Ascending aorta (tissue), 2 donors: ENCODE measurements around the gene ZNF665. TPM values are rescaled to one million over a fixed set of nuclear protein-coding genes. Genes with fewer than 3 reads are reported as not detected.

ENCODE experiments used
- DNase-seq, 2 donors: peaks; one replicate each; pipeline ENCODE4 v3.0.0-alpha.2; 2019; ENCODE audit warnings: low spot score in 2 of 2
- H3K27ac ChIP-seq, 2 donors: fragments of 200-600 bp; sonication (generic); one replicate each; pipeline ENCODE4 v1.5.1; 2016 to 2017; ENCODE audit warnings: mild to moderate bottlenecking in 1 of 2
- H3K27me3 ChIP-seq: fragments of 200-600 bp; sonication (generic); one replicate; pipeline ENCODE4 v1.5.1; 2017
- H3K36me3 ChIP-seq, 2 donors: fragments of 200-600 bp; sonication (generic); one replicate each; pipeline ENCODE4 v1.5.1; 2016
- H3K4me1 ChIP-seq, 2 donors: fragments of 200-600 bp; sonication (generic); one replicate each; pipeline ENCODE4 v1.5.1; 2016 to 2017; ENCODE audit warnings: mild to moderate bottlenecking in 1 of 2
- H3K4me3 ChIP-seq, 2 donors: fragments of 200-600 bp; sonication (generic); one replicate each; pipeline ENCODE4 v1.5.1; 2016 to 2017; ENCODE audit warnings: mild to moderate bottlenecking in 1 of 2
- H3K9me3 ChIP-seq, 2 donors: fragments of 200-600 bp; sonication (generic); one replicate each; pipeline ENCODE4 v1.5.1; 2016
- CTCF ChIP-seq, 3 experiments: fragments of 200-600 bp in 2 of 3; fragments of 450-650 bp in 1 of 3; sonication (generic) in 2 of 3; IDR thresholded peaks; one replicate each; pipeline ENCODE4 v1.5.1; 2016 to 2019; ENCODE audit warnings: antibody characterized with exemption in 3 of 3, mild to moderate bottlenecking in 1 of 3, moderate library complexity in 1 of 3
- intact Hi-C: fragments of 100-400 bp; cut with DNase I; formaldehyde crosslinking; loops from one replicate; pipeline ENCODE4 v1.15.1; 2023
- total RNA-seq: library from RNA; depleted of rRNA; stranded (reverse); fragments of >200 nt; gene quantifications from one replicate; pipeline ENCODE4 v1.1.0, GENCODE V29; 2016

ZNF665 gene
- total RNA-seq, 1 donor from 2014 or later: not detected

GRCh38 chr19:53160350-53160749 is 32.8 kb downstream of the ZNF665 start:
- Histone ChIP-seq H3K4me1 (no peaks in the 10 kb centered on the region), H3K4me3 (no peak overlapping the region), H3K36me3 (peaks cover 5 to 12% of the 10 kb centered on the region in 2 donors), H3K27me3 (no peaks in the 10 kb centered on the region), H3K27ac (no peak overlapping the region), H3K9me3 (peaks cover 13 to 50% of the 10 kb centered on the region in 2 donors)
- no peak for TF ChIP-seq CTCF (IDR thresholded peaks at IDR 0.05)
- intact Hi-C loops: no loop called here
- no peak for DNase-seq

- Histone ChIP-seq H3K27me3 (no peaks in the 10 kb centered on the region), H3K9me3 (peaks cover 0 to 49% of the 10 kb centered on the region in 2 donors), H3K36me3 (peaks cover 12 to 28% of the 10 kb centered on the region in 2 donors), H3K4me3 (peak overlapping the region; percentile 78 to 86), H3K27ac (peak overlapping the region; percentile 78 to 82), H3K4me1 (no peaks in the 10 kb centered on the region)
- intact Hi-C loops: loop anchor here (2.0 to 5.0 kb wide), 3 partner anchors 25 to 709 kb away; partner anchors contain the start of genes MYADM and ZNF415
- TF ChIP-seq CTCF (IDR thresholded peaks at IDR 0.05): no peak
- DNase-seq: peak in 1 of 2 donors; percentile 65
Observed at GRCh38 chr19:53158119-53158656, 35.0 kb downstream of the ZNF665 start.

- Histone ChIP-seq H3K4me1 (no peaks in the 10 kb centered on the region), H3K9me3 (peaks cover 0 to 49% of the 10 kb centered on the region in 2 donors), H3K36me3 (peaks cover 17 to 33% of the 10 kb centered on the region in 2 donors), H3K27me3 (no peaks in the 10 kb centered on the region), H3K27ac (peak overlapping the region; percentile 78 to 82), H3K4me3 (peak overlapping the region; percentile 78 to 86)
- intact Hi-C loops: loop anchor here (2.0 to 5.0 kb wide), 3 partner anchors 25 to 710 kb away; partner anchors contain the start of genes MYADM and ZNF415
- TF ChIP-seq CTCF (IDR thresholded peaks at IDR 0.05): no peak
- DNase-seq: no peak
Observed at GRCh38 chr19:53157626-53158025, 35.5 kb downstream of the ZNF665 start.

- Histone ChIP-seq H3K27me3 (no peaks in the 10 kb centered on the region), H3K9me3 (peaks cover 0 to 51% of the 10 kb centered on the region in 2 donors), H3K36me3 (peaks cover 23 to 41% of the 10 kb centered on the region in 2 donors), H3K4me3 (peak overlapping the region in 1 of 2 donors; percentile 86), H3K27ac (no peak overlapping the region), H3K4me1 (no peaks in the 10 kb centered on the region)
- no peak for DNase-seq
- intact Hi-C loops: loop anchor here (5.0 kb wide), 1 partner anchor 710 kb away; the partner anchor contains the start of gene MYADM
- TF ChIP-seq CTCF (IDR thresholded peaks at IDR 0.05): no peak
Observed at GRCh38 chr19:53156850-53157249, 36.3 kb downstream of the ZNF665 start.

- H3K4me3 ChIP-seq: no peak overlapping the region
- no peak for DNase-seq
- intact Hi-C loops: no loop called here
- no peaks in the 10 kb centered on the region for H3K4me1 ChIP-seq
- H3K9me3 ChIP-seq: peaks cover 51 to 91% of the 10 kb centered on the region in 2 donors
- no peak for TF ChIP-seq CTCF (IDR thresholded peaks at IDR 0.05)
- peaks cover 77 to 94% of the 10 kb centered on the region in 2 donors for H3K36me3 ChIP-seq
- H3K27me3 ChIP-seq: no peaks in the 10 kb centered on the region
- no peak overlapping the region for H3K27ac ChIP-seq
Observed at GRCh38 chr19:53147645-53148044, 45.5 kb downstream of the ZNF665 start.
